ENCODE measurements around the gene VTI1B.

VTI1B gene

GRCh38 chr14:67697006-67697405, 22.6 kb upstream of the VTI1B start:
- no peaks in the 10 kb centered on the region; the same call in 1 of the 2 replicates for H3K4me1 ChIP-seq (ENCODE audit: insufficient read depth, low read length)

GRCh38 chr14:67695394-67695949, 21.0 kb upstream of the VTI1B start, which contains the start of gene RDH11:
Gene RDH11, minus strand, starts transcription at chr14:67695764. Its CDS starts 61 bp downstream, at chr14:67695703.
- H3K9ac ChIP-seq (ENCODE audit: low read depth, low read length): peak within 1 kb of the TSS; percentile 100
- H3K4me1 ChIP-seq (ENCODE audit: insufficient read depth, low read length): no peaks in the 10 kb centered on the region; the same call in 1 of the 2 replicates
- peaks cover 19% of the 10 kb centered on the region; the same call in 1 of the 2 replicates for H3K36me3 ChIP-seq (ENCODE audit: insufficient read depth, low read length)
- H3K9me3 ChIP-seq (ENCODE audit: control insufficient read depth, insufficient read depth, low read length): no peaks in the 10 kb centered on the region

More at GRCh38 chr14:67697006-67697405, 22.6 kb upstream of the VTI1B start:
- Histone ChIP-seq H3K9me3 (ENCODE audit: control insufficient read depth, insufficient read depth, low read length) (no peaks in the 10 kb centered on the region), H3K9ac (ENCODE audit: low read depth, low read length) (no peak overlapping the region), H3K36me3 (ENCODE audit: insufficient read depth, low read length) (peaks cover 5% of the 10 kb centered on the region; the same call in 1 of the 2 replicates)

- Histone ChIP-seq H3K9ac (ENCODE audit: low read depth, low read length) (peak overlapping the region; percentile 100), H3K4me1 (ENCODE audit: insufficient read depth, low read length) (no peaks in the 10 kb centered on the region; the same call in 1 of the 2 replicates), H3K9me3 (ENCODE audit: control insufficient read depth, insufficient read depth, low read length) (no peaks in the 10 kb centered on the region), H3K36me3 (ENCODE audit: insufficient read depth, low read length) (peaks cover 24% of the 10 kb centered on the region)
Observed at GRCh38 chr14:67694791-67695393, 20.5 kb upstream of the VTI1B start.

GRCh38 chr14:67690011-67690410, 15.6 kb upstream of the VTI1B start:
- H3K36me3 ChIP-seq (ENCODE audit: insufficient read depth, low read length): peaks cover 57% of the 10 kb centered on the region
- no peak overlapping the region for H3K9ac ChIP-seq (ENCODE audit: low read depth, low read length)
- no peaks in the 10 kb centered on the region for H3K9me3 ChIP-seq (ENCODE audit: control insufficient read depth, insufficient read depth, low read length)
- H3K4me1 ChIP-seq (ENCODE audit: insufficient read depth, low read length): no peaks in the 10 kb centered on the region; the same call in 1 of the 2 replicates

- Histone ChIP-seq H3K9ac (ENCODE audit: low read depth, low read length) (no peak overlapping the region), H3K36me3 (ENCODE audit: insufficient read depth, low read length) (peaks cover 46% of the 10 kb centered on the region), H3K4me1 (ENCODE audit: insufficient read depth, low read length) (no peaks in the 10 kb centered on the region), H3K9me3 (ENCODE audit: control insufficient read depth, insufficient read depth, low read length) (no peaks in the 10 kb centered on the region)
Observed at GRCh38 chr14:67683842-67684241, 9.4 kb upstream of the VTI1B start.

- H3K4me1 ChIP-seq (ENCODE audit: insufficient read depth, low read length): no peaks in the 10 kb centered on the region; the same call in 1 of the 2 replicates
- H3K36me3 ChIP-seq (ENCODE audit: insufficient read depth, low read length): peaks cover 36% of the 10 kb centered on the region
- no peaks in the 10 kb centered on the region for H3K9me3 ChIP-seq (ENCODE audit: control insufficient read depth, insufficient read depth, low read length)
- no peak overlapping the region for H3K9ac ChIP-seq (ENCODE audit: low read depth, low read length)
Observed at GRCh38 chr14:67680941-67681340, 6.5 kb upstream of the VTI1B start.

- H3K9me3 ChIP-seq (ENCODE audit: control insufficient read depth, insufficient read depth, low read length): no peaks in the 10 kb centered on the region
- no peaks in the 10 kb centered on the region; the same call in 1 of the 2 replicates for H3K4me1 ChIP-seq (ENCODE audit: insufficient read depth, low read length)
- H3K9ac ChIP-seq (ENCODE audit: low read depth, low read length): no peak overlapping the region
- H3K36me3 ChIP-seq (ENCODE audit: insufficient read depth, low read length): peaks cover 32% of the 10 kb centered on the region
Observed at GRCh38 chr14:67680121-67680602, 5.7 kb upstream of the VTI1B start.

GRCh38 chr14:67679006-67679405, 4.6 kb upstream of the VTI1B start:
- H3K9ac ChIP-seq (ENCODE audit: low read depth, low read length): no peak overlapping the region
- no peaks in the 10 kb centered on the region for H3K9me3 ChIP-seq (ENCODE audit: control insufficient read depth, insufficient read depth, low read length)
- H3K36me3 ChIP-seq (ENCODE audit: insufficient read depth, low read length): peaks cover 24% of the 10 kb centered on the region
- H3K4me1 ChIP-seq (ENCODE audit: insufficient read depth, low read length): no peaks in the 10 kb centered on the region; the same call in 1 of the 2 replicates

- H3K36me3 ChIP-seq (ENCODE audit: insufficient read depth, low read length): peaks cover 9% of the 10 kb centered on the region; the same call in 1 of the 2 replicates
- peaks cover 6% of the 10 kb centered on the region; the same call in 1 of the 2 replicates for H3K4me1 ChIP-seq (ENCODE audit: insufficient read depth, low read length)
- H3K9me3 ChIP-seq (ENCODE audit: control insufficient read depth, insufficient read depth, low read length): no peaks in the 10 kb centered on the region
- H3K9ac ChIP-seq (ENCODE audit: low read depth, low read length): peak overlapping the region; percentile 95; the same call in 1 of the 2 replicates
Observed at GRCh38 chr14:67675219-67675582, 769 bp upstream of the VTI1B start.

GRCh38 chr14:67674139-67674479, 323 bp downstream of the VTI1B start:
- Histone ChIP-seq H3K9me3 (ENCODE audit: control insufficient read depth, insufficient read depth, low read length) (no peaks in the 10 kb centered on the region), H3K4me1 (ENCODE audit: insufficient read depth, low read length) (peaks cover 6% of the 10 kb centered on the region; the same call in 1 of the 2 replicates), H3K36me3 (ENCODE audit: insufficient read depth, low read length) (peaks cover 7% of the 10 kb centered on the region; the same call in 1 of the 2 replicates), H3K9ac (ENCODE audit: low read depth, low read length) (peak overlapping the region; percentile 95)

GRCh38 chr14:67673451-67673850, 981 bp downstream of the VTI1B start:
- H3K9ac ChIP-seq (ENCODE audit: low read depth, low read length): peak overlapping the region; percentile 95; the same call in 1 of the 2 replicates
- H3K4me1 ChIP-seq (ENCODE audit: insufficient read depth, low read length): peaks cover 6% of the 10 kb centered on the region
- no peaks in the 10 kb centered on the region for H3K9me3 ChIP-seq (ENCODE audit: control insufficient read depth, insufficient read depth, low read length)
- peaks cover 5% of the 10 kb centered on the region; the same call in 1 of the 2 replicates for H3K36me3 ChIP-seq (ENCODE audit: insufficient read depth, low read length)

- Histone ChIP-seq H3K9me3 (ENCODE audit: control insufficient read depth, insufficient read depth, low read length) (no peaks in the 10 kb centered on the region), H3K4me1 (ENCODE audit: insufficient read depth, low read length) (peaks cover 2% of the 10 kb centered on the region), H3K36me3 (ENCODE audit: insufficient read depth, low read length) (no peaks in the 10 kb centered on the region), H3K9ac (ENCODE audit: low read depth, low read length) (no peak overlapping the region)
Observed at GRCh38 chr14:67668559-67668958, 5.9 kb downstream of the VTI1B start.

GRCh38 chr14:67666750-67667449, 7.5 kb downstream of the VTI1B start:
- Histone ChIP-seq H3K4me1 (ENCODE audit: insufficient read depth, low read length) (no peaks in the 10 kb centered on the region; the same call in 1 of the 2 replicates), H3K36me3 (ENCODE audit: insufficient read depth, low read length) (no peaks in the 10 kb centered on the region), H3K9me3 (ENCODE audit: control insufficient read depth, insufficient read depth, low read length) (no peaks in the 10 kb centered on the region), H3K9ac (ENCODE audit: low read depth, low read length) (no peak overlapping the region)

GRCh38 chr14:67665868-67666267, 8.6 kb downstream of the VTI1B start:
- Histone ChIP-seq H3K9me3 (ENCODE audit: control insufficient read depth, insufficient read depth, low read length) (no peaks in the 10 kb centered on the region), H3K36me3 (ENCODE audit: insufficient read depth, low read length) (no peaks in the 10 kb centered on the region), H3K4me1 (ENCODE audit: insufficient read depth, low read length) (no peaks in the 10 kb centered on the region; the same call in 1 of the 2 replicates), H3K9ac (ENCODE audit: low read depth, low read length) (no peak overlapping the region)
